GM19467 (cell line): ENCODE results near the gene SPTBN1.

Experiments used
- ATAC-seq: cut with Tn5 transposase; IDR thresholded peaks from one replicate; pipeline ENCODE4 v1.9.1; 2021; ENCODE audit warnings: mild to moderate bottlenecking, moderate library complexity; ENCODE audit not compliant: unreplicated experiment

SPTBN1 gene

GRCh38 chr2:54432251-54433015 lies 23.7 kb upstream of the SPTBN1 start:
- no peak for ATAC-seq

- ATAC-seq = no peak
Measured at GRCh38 chr2:54434229-54434628, 21.9 kb upstream of the SPTBN1 start.

- ATAC-seq = no peak
Measured at GRCh38 chr2:54434711-54435110, 21.4 kb upstream of the SPTBN1 start.

GRCh38 chr2:54435325-54436226 lies 20.6 kb upstream of the SPTBN1 start:
- no peak for ATAC-seq

- ATAC-seq = no peak
Measured at GRCh38 chr2:54437588-54437987, 18.5 kb upstream of the SPTBN1 start.

GRCh38 chr2:54438271-54438670 lies 17.9 kb upstream of the SPTBN1 start:
- no peak for ATAC-seq

GRCh38 chr2:54439582-54439981 lies 16.5 kb upstream of the SPTBN1 start:
- ATAC-seq = no peak

GRCh38 chr2:54440050-54440449 lies 16.1 kb upstream of the SPTBN1 start:
- no peak for ATAC-seq

GRCh38 chr2:54444503-54444902 lies 11.6 kb upstream of the SPTBN1 start:
- ATAC-seq = no peak

- no peak for ATAC-seq
Measured at GRCh38 chr2:54446122-54446521, 10.0 kb upstream of the SPTBN1 start.

GRCh38 chr2:54446625-54447024 lies 9.5 kb upstream of the SPTBN1 start:
- ATAC-seq = no peak

- no peak for ATAC-seq
Measured at GRCh38 chr2:54454548-54455130, 1.5 kb upstream of the SPTBN1 start.

- no peak for ATAC-seq
Measured at GRCh38 chr2:54455131-54455562, 980 bp upstream of the SPTBN1 start.

GRCh38 chr2:54456362-54456611 lies 160 bp downstream of the SPTBN1 start:
- ATAC-seq = peak; percentile 51

GRCh38 chr2:54456612-54457322 lies 640 bp downstream of the SPTBN1 start:
- ATAC-seq = peak; percentile 36

GRCh38 chr2:54457323-54458023 lies 1.3 kb downstream of the SPTBN1 start:
- no peak for ATAC-seq

GRCh38 chr2:54459037-54459441 lies 2.9 kb downstream of the SPTBN1 start:
- ATAC-seq = no peak

- no peak for ATAC-seq
Measured at GRCh38 chr2:54461261-54461660, 5.1 kb downstream of the SPTBN1 start.

- no peak for ATAC-seq
Measured at GRCh38 chr2:54464341-54464740, 8.2 kb downstream of the SPTBN1 start.

GRCh38 chr2:54465143-54465542 lies 9.0 kb downstream of the SPTBN1 start:
- ATAC-seq = no peak

- ATAC-seq = no peak
Measured at GRCh38 chr2:54466870-54467269, 10.7 kb downstream of the SPTBN1 start.
